Ishikawa (cell line): ENCODE measurements around the gene RETSAT.

Source experiments
- CEBPB ChIP-seq: IDR thresholded peaks from 2 replicates; pipeline ENCODE4 v1.6.1; 2012
- CREB1 ChIP-seq: IDR thresholded peaks from 2 replicates; pipeline ENCODE4 v1.6.1; 2012; ENCODE audit warnings: low read depth
- EGR1 ChIP-seq: IDR thresholded peaks from 2 replicates; pipeline ENCODE4 v1.6.1; 2012
- EP300 ChIP-seq: IDR thresholded peaks from 2 replicates; pipeline ENCODE4 v1.6.1; 2012; ENCODE audit warnings: borderline replicate concordance
- FOXM1 ChIP-seq: IDR thresholded peaks from 2 replicates; pipeline ENCODE4 v1.6.1; 2012; ENCODE audit warnings: low read depth, borderline replicate concordance
- MAX ChIP-seq: IDR thresholded peaks from 2 replicates; pipeline ENCODE4 v1.6.1; 2012
- NFIC ChIP-seq: IDR thresholded peaks from 2 replicates; pipeline ENCODE4 v1.6.1; 2012
- RAD21 ChIP-seq: IDR thresholded peaks from 2 replicates; pipeline ENCODE4 v1.6.1; 2012; ENCODE audit warnings: low read depth
- REST ChIP-seq: IDR thresholded peaks from 2 replicates; pipeline ENCODE4 v1.6.1; 2012; ENCODE audit warnings: low read depth, mild to moderate bottlenecking
- TAF1 ChIP-seq: IDR thresholded peaks from 2 replicates; pipeline ENCODE4 v1.6.1; 2012; ENCODE audit warnings: low read depth, mild to moderate bottlenecking
- TCF12 ChIP-seq: IDR thresholded peaks from 2 replicates; pipeline ENCODE4 v1.6.1; 2012; ENCODE audit warnings: low read depth
- YY1 ChIP-seq: IDR thresholded peaks from 2 replicates; pipeline ENCODE4 v1.6.1; 2012; ENCODE audit warnings: low read depth
- ZBTB7A ChIP-seq: IDR thresholded peaks from 2 replicates; pipeline ENCODE4 v1.6.1; 2012; ENCODE audit warnings: low read depth
- TF ChIP-seq, protein P1 (sequence below): IDR thresholded peaks from 2 replicates; pipeline ENCODE4 v1.6.1; 2012

- TF ChIP-seq TAF1 (no peak), REST (no peak), ZBTB7A (no peak), NFIC (no peak), CEBPB (no peak), EGR1 (no peak), RAD21 (no peak), TCF12 (no peak), FOXM1 (no peak), EP300 (no peak), CREB1 (no peak), YY1 (no peak), MAX (no peak)
- TF ChIP-seq, protein P1, sequence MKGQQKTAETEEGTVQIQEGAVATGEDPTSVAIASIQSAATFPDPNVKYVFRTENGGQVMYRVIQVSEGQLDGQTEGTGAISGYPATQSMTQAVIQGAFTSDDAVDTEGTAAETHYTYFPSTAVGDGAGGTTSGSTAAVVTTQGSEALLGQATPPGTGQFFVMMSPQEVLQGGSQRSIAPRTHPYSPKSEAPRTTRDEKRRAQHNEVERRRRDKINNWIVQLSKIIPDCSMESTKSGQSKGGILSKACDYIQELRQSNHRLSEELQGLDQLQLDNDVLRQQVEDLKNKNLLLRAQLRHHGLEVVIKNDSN = no peak
Observed at GRCh38 chr2:85388878-85389538, 34.7 kb upstream of the RETSAT start.
